ENCODE data around the gene DLG1. TPM values are rescaled to one million over a fixed set of nuclear protein-coding genes. Genes with fewer than 3 reads are reported as not detected.

DLG1 gene
- total RNA-seq, 2 experiments from 2014 or later = 48.9 to 95.1 TPM

- peaks cover 94% of the 10 kb centered on the region for H3K36me3 ChIP-seq (ENCODE audit: insufficient read depth, low read length)
- H3K4me2 ChIP-seq (ENCODE audit: low read length) = no peak overlapping the region
- no peaks in the 10 kb centered on the region for H3K9me2 ChIP-seq (ENCODE audit: insufficient read depth, low read length)
- POLR2A ChIA-PET = interaction anchor here (0.6 kb wide), 1 partner anchor 410 kb away, joined by 3 read pairs; no protein-coding TSS in a partner anchor
- H3K9me3 ChIP-seq (ENCODE audit: low read length) = peaks cover 44% of the 10 kb centered on the region
- no TSS peak for BruUV-seq (replicated peaks)
- H4K20me1 ChIP-seq (ENCODE audit: insufficient read depth, low read length) = no peaks in the 10 kb centered on the region
- H3K4me3 ChIP-seq (ENCODE audit: low read depth, low read length, poor library complexity, severe bottlenecking) = no peak overlapping the region
- H3K79me2 ChIP-seq (ENCODE audit: insufficient read depth, low read depth, low read length) = peaks cover 58% of the 10 kb centered on the region
- no peak for DNase-seq (ENCODE audit: low spot score)
- intact Hi-C loops (cut with micrococcal nuclease; ENCODE audit: unreplicated experiment) = no loop called here
- no peaks in the 10 kb centered on the region for H3K4me1 ChIP-seq (ENCODE audit: insufficient read depth, low read length, poor library complexity, severe bottlenecking)
- H3K27ac ChIP-seq (ENCODE audit: low read depth, low read length, poor library complexity, severe bottlenecking) = no peak overlapping the region
- CTCF ChIA-PET (ENCODE audit: unreplicated experiment) = no interaction called here
- TF ChIP-seq CTCF (conservative IDR thresholded peaks at IDR 0.05; ENCODE audit: low read length) = no peak
- TF ChIP-seq EZH2phosphoT487 (IDR thresholded peaks at IDR 0.05; ENCODE audit: borderline replicate concordance, low read depth, low read length) = no peak
- no peak overlapping the region for H2AFZ ChIP-seq (ENCODE audit: low read length)
These were observed 50.1 kb downstream of the DLG1 start for GRCh38 chr3:197248341-197248740.

DNA sequence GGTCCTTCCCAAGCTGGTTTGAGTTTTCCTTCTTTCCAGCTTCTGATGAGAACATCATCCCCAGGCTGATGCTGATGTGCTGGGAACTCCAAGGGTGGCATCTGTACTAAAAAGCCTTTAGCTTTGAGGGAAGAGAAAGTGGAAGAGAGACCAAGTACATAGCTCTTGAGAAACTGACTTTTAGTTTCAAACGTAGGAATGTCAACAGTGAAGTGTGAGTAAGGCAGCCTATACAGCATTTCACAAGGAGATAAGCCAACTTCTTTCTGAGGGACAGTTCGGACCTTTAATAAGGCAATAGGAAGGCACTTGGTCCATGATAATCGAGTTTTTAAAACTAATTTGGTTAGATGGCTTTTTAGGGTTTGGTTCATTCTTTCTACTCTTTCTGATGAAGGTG is 53.7 kb downstream of the DLG1 start:
- Histone ChIP-seq H3K79me2 (ENCODE audit: insufficient read depth, low read depth, low read length) (peaks cover 58% of the 10 kb centered on the region), H3K9me3 (ENCODE audit: low read length) (peaks cover 64% of the 10 kb centered on the region), H3K4me2 (ENCODE audit: low read length) (no peak overlapping the region), H3K4me1 (ENCODE audit: insufficient read depth, low read length, poor library complexity, severe bottlenecking) (no peaks in the 10 kb centered on the region), H4K20me1 (ENCODE audit: insufficient read depth, low read length) (no peaks in the 10 kb centered on the region), H3K27ac (ENCODE audit: low read depth, low read length, poor library complexity, severe bottlenecking) (no peak overlapping the region), H2AFZ (ENCODE audit: low read length) (no peak overlapping the region), H3K9me2 (ENCODE audit: insufficient read depth, low read length) (no peaks in the 10 kb centered on the region), H3K36me3 (ENCODE audit: insufficient read depth, low read length) (peaks cover 78% of the 10 kb centered on the region), H3K4me3 (ENCODE audit: low read depth, low read length, poor library complexity, severe bottlenecking) (no peak overlapping the region)
- BruUV-seq (replicated peaks) = no TSS peak
- CTCF ChIA-PET (ENCODE audit: unreplicated experiment) = no interaction called here
- TF ChIP-seq EZH2phosphoT487 (IDR thresholded peaks at IDR 0.05; ENCODE audit: borderline replicate concordance, low read depth, low read length) (no peak), CTCF (conservative IDR thresholded peaks at IDR 0.05; ENCODE audit: low read length) (no peak)
- DNase-seq (ENCODE audit: low spot score) = no peak
- POLR2A ChIA-PET = interaction anchor here (1.0 to 1.5 kb wide), 2 partner anchors 12 to 24 kb away, joined by 3 read pairs; no protein-coding TSS in a partner anchor
- intact Hi-C loops (cut with micrococcal nuclease; ENCODE audit: unreplicated experiment) = no loop called here

DNA sequence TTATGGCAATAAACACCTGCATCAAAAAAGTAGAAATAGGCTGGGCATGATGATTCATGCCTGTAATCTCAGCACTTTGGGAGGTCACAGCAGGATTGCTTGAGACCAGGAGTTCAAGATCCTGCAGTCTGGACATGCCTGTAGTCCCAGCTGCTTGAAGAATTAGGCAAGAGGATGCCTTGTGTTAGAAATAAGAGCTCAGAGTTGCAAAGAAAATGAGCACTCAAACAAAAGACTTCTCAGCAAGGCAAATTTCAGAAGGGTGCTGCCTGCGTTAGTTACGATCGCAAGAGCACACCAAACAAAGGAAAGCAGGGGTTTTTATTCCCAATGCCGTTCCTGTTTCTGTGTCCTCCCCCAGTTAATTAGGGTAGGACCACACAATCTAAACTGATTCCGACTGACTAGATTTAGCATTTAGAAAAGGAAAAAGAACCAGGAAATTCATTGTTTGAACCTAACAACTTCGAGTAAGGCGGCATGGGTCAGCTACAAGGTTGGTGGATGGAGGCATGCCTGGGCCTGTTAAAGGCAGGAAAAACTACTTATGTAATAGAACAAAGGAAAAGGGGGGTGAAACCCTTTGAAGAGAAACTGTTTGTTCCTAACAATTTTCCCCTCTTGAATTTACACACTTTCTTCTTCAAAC is 55.5 kb downstream of the DLG1 start:
- H4K20me1 ChIP-seq (ENCODE audit: insufficient read depth, low read length) = no peaks in the 10 kb centered on the region
- H3K27ac ChIP-seq (ENCODE audit: low read depth, low read length, poor library complexity, severe bottlenecking) = no peak overlapping the region
- no peak overlapping the region for H2AFZ ChIP-seq (ENCODE audit: low read length)
- H3K9me2 ChIP-seq (ENCODE audit: insufficient read depth, low read length) = no peaks in the 10 kb centered on the region
- CTCF ChIA-PET (ENCODE audit: unreplicated experiment) = no interaction called here
- H3K36me3 ChIP-seq (ENCODE audit: insufficient read depth, low read length) = peaks cover 61% of the 10 kb centered on the region
- H3K4me1 ChIP-seq (ENCODE audit: insufficient read depth, low read length, poor library complexity, severe bottlenecking) = no peaks in the 10 kb centered on the region
- TF ChIP-seq CTCF (conservative IDR thresholded peaks at IDR 0.05; ENCODE audit: low read length) = no peak
- TF ChIP-seq EZH2phosphoT487 (IDR thresholded peaks at IDR 0.05; ENCODE audit: borderline replicate concordance, low read depth, low read length) = no peak
- no peak overlapping the region for H3K4me2 ChIP-seq (ENCODE audit: low read length)
- H3K4me3 ChIP-seq (ENCODE audit: low read depth, low read length, poor library complexity, severe bottlenecking) = no peak overlapping the region
- DNase-seq (ENCODE audit: low spot score) = no peak
- intact Hi-C loops (cut with micrococcal nuclease; ENCODE audit: unreplicated experiment) = no loop called here
- H3K79me2 ChIP-seq (ENCODE audit: insufficient read depth, low read depth, low read length) = peaks cover 58% of the 10 kb centered on the region
- POLR2A ChIA-PET = interaction anchor here (0.5 kb wide), 1 partner anchor 321 kb away, joined by 5 read pairs; no protein-coding TSS in a partner anchor
- no TSS peak for BruUV-seq (replicated peaks)
- peaks cover 59% of the 10 kb centered on the region for H3K9me3 ChIP-seq (ENCODE audit: low read length)
